Activated CD4-positive, alpha-beta memory T cell treated with anti-CD3 and anti-CD28 coated beads for 36 hours (primary cell): ENCODE data around the gene UBE2D4. TPM values are rescaled to one million over a fixed set of nuclear protein-coding genes. Genes with fewer than 3 reads are reported as not detected.

Experiments used
- CTCF ChIA-PET: fragments of 350-600 bp; sonication (Branson Sonifier 250); formaldehyde crosslinking; loops from one replicate; lab custom pipeline; 2021; ENCODE audit warnings: antibody characterized with exemption, inconsistent platforms; lab: Charles Lee
- POLR2A ChIA-PET: fragments of 350-600 bp; sonication (Branson Sonifier 250); formaldehyde crosslinking; loops from one replicate; lab custom pipeline; 2021; ENCODE audit warnings: antibody characterized with exemption; lab: Charles Lee
- DNase-seq: peaks from one replicate; pipeline ENCODE4 v3.0.0-alpha.2; 2020
- H3K27ac Mint-ChIP-seq: one replicate; pipeline ENCODE4 v1.8.0; 2021; ENCODE audit warnings: mixed read lengths
- H3K27me3 Mint-ChIP-seq: one replicate; pipeline ENCODE4 v1.8.0; 2021; ENCODE audit warnings: mixed read lengths
- H3K36me3 Mint-ChIP-seq: one replicate; pipeline ENCODE4 v1.8.0; 2021; ENCODE audit warnings: mixed read lengths
- H3K4me1 Mint-ChIP-seq: one replicate; pipeline ENCODE4 v1.8.0; 2021; ENCODE audit warnings: low read depth, mixed read lengths
- H3K4me3 Mint-ChIP-seq: one replicate; pipeline ENCODE4 v1.8.0; 2021; ENCODE audit warnings: mild to moderate bottlenecking, mixed read lengths
- H3K9me3 Mint-ChIP-seq: one replicate; pipeline ENCODE4 v1.8.0; 2021; ENCODE audit warnings: mixed read lengths
- intact Hi-C: fragments of 100-400 bp; cut with micrococcal nuclease; formaldehyde crosslinking; loops from one replicate; pipeline ENCODE4 v1.15.1; 2023
- total RNA-seq, 2 experiments: library from RNA; stranded (reverse); gene quantifications; one replicate each; pipeline ENCODE4 v1.2.3, GENCODE V29; 2021

Gene UBE2D4
- total RNA-seq, 2 experiments from 2014 or later: 11.3 to 11.8 TPM

GRCh38 chr7:43921423-43921822, 4.8 kb upstream of the UBE2D4 start:
- ChIA-PET POLR2A (no interaction called here), CTCF (no interaction called here)
- no peak overlapping the region for H3K4me3 Mint-ChIP-seq
- H3K36me3 Mint-ChIP-seq: peaks cover 11% of the 10 kb centered on the region
- intact Hi-C loops: loop anchor here (10.0 kb wide), 1 partner anchor 123 kb away; the partner anchor contains the start of gene DBNL
- no peaks in the 10 kb centered on the region for H3K27me3 Mint-ChIP-seq
- peaks cover 10% of the 10 kb centered on the region for H3K4me1 Mint-ChIP-seq
- H3K9me3 Mint-ChIP-seq: no peaks in the 10 kb centered on the region
- H3K27ac Mint-ChIP-seq: no peak overlapping the region
- no peak for DNase-seq

GRCh38 chr7:43922726-43923125, 3.5 kb upstream of the UBE2D4 start:
- intact Hi-C loops: loop anchor here (10.0 kb wide), 1 partner anchor 122 kb away; the partner anchor contains the start of gene DBNL
- no peak overlapping the region for H3K27ac Mint-ChIP-seq
- ChIA-PET CTCF (no interaction called here), POLR2A (interaction anchor here (0.6 kb wide), 1 partner anchor 711 kb away, joined by 3 read pairs; no protein-coding TSS in a partner anchor)
- no peaks in the 10 kb centered on the region for H3K27me3 Mint-ChIP-seq
- H3K4me1 Mint-ChIP-seq: peaks cover 18% of the 10 kb centered on the region
- DNase-seq: no peak
- H3K36me3 Mint-ChIP-seq: peaks cover 9% of the 10 kb centered on the region
- no peaks in the 10 kb centered on the region for H3K9me3 Mint-ChIP-seq
- no peak overlapping the region for H3K4me3 Mint-ChIP-seq

- peaks cover 26% of the 10 kb centered on the region for H3K4me1 Mint-ChIP-seq
- H3K9me3 Mint-ChIP-seq: no peaks in the 10 kb centered on the region
- CTCF ChIA-PET: interaction anchor here (2.0 kb wide), 1 partner anchor 22 kb away, joined by 6 read pairs; no protein-coding TSS in a partner anchor
- peak overlapping the region; percentile 86 for H3K27ac Mint-ChIP-seq
- H3K36me3 Mint-ChIP-seq: peaks cover 6% of the 10 kb centered on the region
- no peak for DNase-seq
- POLR2A ChIA-PET: interaction anchor here (0.7 to 1.4 kb wide), 3 partner anchors 18 to 345 kb away, joined by 3 read pairs; no protein-coding TSS in a partner anchor
- intact Hi-C loops: loop anchor here (1.0 to 10.0 kb wide), 4 partner anchors 20 to 156 kb away; partner anchors contain the start of genes DBNL, MRPS24, POLM and URGCP
- peak overlapping the region; percentile 88 for H3K4me3 Mint-ChIP-seq
- no peaks in the 10 kb centered on the region for H3K27me3 Mint-ChIP-seq
These were observed 525 bp downstream of the UBE2D4 start for GRCh38 chr7:43926798-43927123.

- ChIA-PET CTCF (interaction anchor here (2.0 kb wide), 1 partner anchor 23 kb away, joined by 6 read pairs; no protein-coding TSS in a partner anchor), POLR2A (no interaction called here)
- Mint-ChIP-seq H3K4me3 (no peak overlapping the region), H3K36me3 (peaks cover 6% of the 10 kb centered on the region), H3K27ac (no peak overlapping the region), H3K4me1 (peaks cover 26% of the 10 kb centered on the region), H3K27me3 (no peaks in the 10 kb centered on the region), H3K9me3 (no peaks in the 10 kb centered on the region)
- intact Hi-C loops: loop anchor here (10.0 kb wide), 1 partner anchor 117 kb away; the partner anchor contains the start of gene DBNL
- no peak for DNase-seq
These were observed 1.6 kb downstream of the UBE2D4 start for GRCh38 chr7:43927810-43928209.

GRCh38 chr7:43929529-43930457, 3.6 kb downstream of the UBE2D4 start:
- intact Hi-C loops: loop anchor here (10.0 kb wide), 1 partner anchor 115 kb away; the partner anchor contains the start of gene DBNL
- POLR2A ChIA-PET: interaction anchor here (0.6 kb wide), 1 partner anchor 156 kb away, joined by 3 read pairs; no protein-coding TSS in a partner anchor
- Mint-ChIP-seq H3K4me3 (no peak overlapping the region), H3K27ac (no peak overlapping the region), H3K9me3 (no peaks in the 10 kb centered on the region), H3K27me3 (no peaks in the 10 kb centered on the region), H3K4me1 (peaks cover 21% of the 10 kb centered on the region), H3K36me3 (peaks cover 5% of the 10 kb centered on the region)
- no peak for DNase-seq
- CTCF ChIA-PET: no interaction called here

- ChIA-PET CTCF (no interaction called here), POLR2A (no interaction called here)
These were observed 5.1 kb downstream of the UBE2D4 start for GRCh38 chr7:43931346-43931745.

GRCh38 chr7:43933902-43934560, 7.8 kb downstream of the UBE2D4 start:
- ChIA-PET POLR2A (no interaction called here), CTCF (no interaction called here)
- no peak overlapping the region for H3K27ac Mint-ChIP-seq
- no peak overlapping the region for H3K4me3 Mint-ChIP-seq
- H3K36me3 Mint-ChIP-seq: peaks cover 1% of the 10 kb centered on the region
- DNase-seq: no peak
- intact Hi-C loops: no loop called here
- no peaks in the 10 kb centered on the region for H3K9me3 Mint-ChIP-seq
- no peaks in the 10 kb centered on the region for H3K4me1 Mint-ChIP-seq
- H3K27me3 Mint-ChIP-seq: no peaks in the 10 kb centered on the region

More at GRCh38 chr7:43931346-43931745, 5.1 kb downstream of the UBE2D4 start:
- peaks cover 3% of the 10 kb centered on the region for H3K36me3 Mint-ChIP-seq
- H3K27ac Mint-ChIP-seq: no peak overlapping the region
- intact Hi-C loops: no loop called here
- H3K9me3 Mint-ChIP-seq: no peaks in the 10 kb centered on the region
- H3K4me1 Mint-ChIP-seq: peaks cover 17% of the 10 kb centered on the region
- DNase-seq: no peak
- no peaks in the 10 kb centered on the region for H3K27me3 Mint-ChIP-seq
- no peak overlapping the region for H3K4me3 Mint-ChIP-seq

- CTCF ChIA-PET: no interaction called here
- H3K4me1 Mint-ChIP-seq: no peaks in the 10 kb centered on the region
- H3K27ac Mint-ChIP-seq: no peak overlapping the region
- H3K4me3 Mint-ChIP-seq: no peak overlapping the region
- POLR2A ChIA-PET: no interaction called here
- no peaks in the 10 kb centered on the region for H3K27me3 Mint-ChIP-seq
- intact Hi-C loops: no loop called here
- H3K36me3 Mint-ChIP-seq: peaks cover 1% of the 10 kb centered on the region
- no peaks in the 10 kb centered on the region for H3K9me3 Mint-ChIP-seq
- DNase-seq: no peak
These were observed 11.2 kb downstream of the UBE2D4 start for GRCh38 chr7:43937444-43937843.

GRCh38 chr7:43938892-43939482, 12.8 kb downstream of the UBE2D4 start:
- ChIA-PET CTCF (no interaction called here), POLR2A (no interaction called here)
- H3K27me3 Mint-ChIP-seq: no peaks in the 10 kb centered on the region
- H3K4me1 Mint-ChIP-seq: no peaks in the 10 kb centered on the region
- H3K4me3 Mint-ChIP-seq: no peak overlapping the region
- DNase-seq: no peak
- peaks cover 1% of the 10 kb centered on the region for H3K36me3 Mint-ChIP-seq
- intact Hi-C loops: no loop called here
- H3K9me3 Mint-ChIP-seq: no peaks in the 10 kb centered on the region
- H3K27ac Mint-ChIP-seq: no peak overlapping the region

GRCh38 chr7:43942250-43942649, 16.0 kb downstream of the UBE2D4 start:
- Mint-ChIP-seq H3K9me3 (no peaks in the 10 kb centered on the region), H3K4me1 (no peaks in the 10 kb centered on the region), H3K27me3 (no peaks in the 10 kb centered on the region), H3K36me3 (peaks cover 4% of the 10 kb centered on the region), H3K27ac (no peak overlapping the region), H3K4me3 (no peak overlapping the region)
- ChIA-PET CTCF (no interaction called here), POLR2A (no interaction called here)
- DNase-seq: no peak
- intact Hi-C loops: no loop called here

GRCh38 chr7:43942997-43943396, 16.8 kb downstream of the UBE2D4 start:
- H3K4me3 Mint-ChIP-seq: no peak overlapping the region
- CTCF ChIA-PET: no interaction called here
- no peak overlapping the region for H3K27ac Mint-ChIP-seq
- no peaks in the 10 kb centered on the region for H3K27me3 Mint-ChIP-seq
- intact Hi-C loops: no loop called here
- H3K36me3 Mint-ChIP-seq: peaks cover 12% of the 10 kb centered on the region
- H3K9me3 Mint-ChIP-seq: no peaks in the 10 kb centered on the region
- H3K4me1 Mint-ChIP-seq: no peaks in the 10 kb centered on the region
- no peak for DNase-seq
- POLR2A ChIA-PET: no interaction called here
